Measurements from ENCODE around the gene SBF2. TPM values are rescaled to one million over a fixed set of nuclear protein-coding genes. Genes with fewer than 3 reads are reported as not detected.

The SBF2 gene
- total RNA-seq, 1 experiment from 2014 or later, result 13.8 TPM

- Histone ChIP-seq H3K4me3 (ENCODE audit: low read length) (no peak overlapping the region), H3K4me2 (ENCODE audit: low read depth, low read length, poor library complexity, severe bottlenecking) (no peak overlapping the region), H3K4me1 (ENCODE audit: low read length) (no peaks in the 10 kb centered on the region), H3K79me2 (ENCODE audit: low read length) (no peaks in the 10 kb centered on the region), H3K9me2 (replicated peaks; ENCODE audit: insufficient read depth, low read length) (no peaks in the 10 kb centered on the region), H3K27ac (ENCODE audit: low read length) (no peak overlapping the region), H3K36me3 (ENCODE audit: insufficient read depth, low read length) (no peaks in the 10 kb centered on the region), H3K9ac (ENCODE audit: low read length) (no peak overlapping the region), H2AFZ (ENCODE audit: low read length) (no peak overlapping the region), H4K20me1 (ENCODE audit: insufficient read depth, low read depth, low read length) (no peaks in the 10 kb centered on the region), H3K27me3 (ENCODE audit: low read length) (no peaks in the 10 kb centered on the region), H3K9me3 (ENCODE audit: low read length) (no peaks in the 10 kb centered on the region)
- DNase-seq, result no peak
Observed at GRCh38 chr11:10319702-10320558, 25.9 kb upstream of the SBF2 start.

GRCh38 chr11:10318527-10318802, 24.4 kb upstream of the SBF2 start:
- Histone ChIP-seq H3K27ac (ENCODE audit: low read length) (no peak overlapping the region), H3K4me3 (ENCODE audit: low read length) (no peak overlapping the region), H2AFZ (ENCODE audit: low read length) (no peak overlapping the region), H3K4me2 (ENCODE audit: low read depth, low read length, poor library complexity, severe bottlenecking) (no peak overlapping the region), H3K9me2 (replicated peaks; ENCODE audit: insufficient read depth, low read length) (no peaks in the 10 kb centered on the region), H4K20me1 (ENCODE audit: insufficient read depth, low read depth, low read length) (no peaks in the 10 kb centered on the region), H3K9me3 (ENCODE audit: low read length) (no peaks in the 10 kb centered on the region), H3K36me3 (ENCODE audit: insufficient read depth, low read length) (no peaks in the 10 kb centered on the region), H3K79me2 (ENCODE audit: low read length) (no peaks in the 10 kb centered on the region), H3K4me1 (ENCODE audit: low read length) (peaks cover 4% of the 10 kb centered on the region; the same call in 1 of the 2 replicates), H3K27me3 (ENCODE audit: low read length) (no peaks in the 10 kb centered on the region), H3K9ac (ENCODE audit: low read length) (no peak overlapping the region)
- DNase-seq, result no peak

GRCh38 chr11:10317776-10318526, 23.9 kb upstream of the SBF2 start:
- Histone ChIP-seq H2AFZ (ENCODE audit: low read length) (no peak overlapping the region), H3K9me3 (ENCODE audit: low read length) (no peaks in the 10 kb centered on the region), H3K27me3 (ENCODE audit: low read length) (no peaks in the 10 kb centered on the region), H3K4me3 (ENCODE audit: low read length) (no peak overlapping the region), H3K36me3 (ENCODE audit: insufficient read depth, low read length) (no peaks in the 10 kb centered on the region), H3K79me2 (ENCODE audit: low read length) (no peaks in the 10 kb centered on the region), H3K27ac (ENCODE audit: low read length) (no peak overlapping the region), H3K9ac (ENCODE audit: low read length) (no peak overlapping the region), H3K9me2 (replicated peaks; ENCODE audit: insufficient read depth, low read length) (no peaks in the 10 kb centered on the region), H3K4me2 (ENCODE audit: low read depth, low read length, poor library complexity, severe bottlenecking) (no peak overlapping the region), H4K20me1 (ENCODE audit: insufficient read depth, low read depth, low read length) (no peaks in the 10 kb centered on the region), H3K4me1 (ENCODE audit: low read length) (peaks cover 4% of the 10 kb centered on the region; the same call in 1 of the 2 replicates)
- no peak for DNase-seq

- H4K20me1 ChIP-seq (ENCODE audit: insufficient read depth, low read depth, low read length), result no peaks in the 10 kb centered on the region
- no peak overlapping the region for H3K9ac ChIP-seq (ENCODE audit: low read length)
- H3K9me3 ChIP-seq (ENCODE audit: low read length), result no peaks in the 10 kb centered on the region
- H3K27ac ChIP-seq (ENCODE audit: low read length), result no peak overlapping the region
- H3K9me2 ChIP-seq (replicated peaks; ENCODE audit: insufficient read depth, low read length), result no peaks in the 10 kb centered on the region
- no peaks in the 10 kb centered on the region for H3K36me3 ChIP-seq (ENCODE audit: insufficient read depth, low read length)
- H3K4me2 ChIP-seq (ENCODE audit: low read depth, low read length, poor library complexity, severe bottlenecking), result no peak overlapping the region
- DNase-seq, result no peak
- no peaks in the 10 kb centered on the region for H3K27me3 ChIP-seq (ENCODE audit: low read length)
- H3K4me3 ChIP-seq (ENCODE audit: low read length), result no peak overlapping the region
- H2AFZ ChIP-seq (ENCODE audit: low read length), result no peak overlapping the region
- H3K79me2 ChIP-seq (ENCODE audit: low read length), result no peaks in the 10 kb centered on the region
- H3K4me1 ChIP-seq (ENCODE audit: low read length), result peaks cover 4% of the 10 kb centered on the region; the same call in 1 of the 2 replicates
Observed at GRCh38 chr11:10317151-10317755, 23.2 kb upstream of the SBF2 start.

- Histone ChIP-seq H3K27me3 (ENCODE audit: low read length) (no peaks in the 10 kb centered on the region), H2AFZ (ENCODE audit: low read length) (no peak overlapping the region), H3K79me2 (ENCODE audit: low read length) (no peaks in the 10 kb centered on the region), H3K9ac (ENCODE audit: low read length) (no peak overlapping the region), H3K4me2 (ENCODE audit: low read depth, low read length, poor library complexity, severe bottlenecking) (no peak overlapping the region), H3K9me2 (replicated peaks; ENCODE audit: insufficient read depth, low read length) (no peaks in the 10 kb centered on the region), H3K4me1 (ENCODE audit: low read length) (peaks cover 9% of the 10 kb centered on the region), H3K4me3 (ENCODE audit: low read length) (no peak overlapping the region), H3K27ac (ENCODE audit: low read length) (no peak overlapping the region), H4K20me1 (ENCODE audit: insufficient read depth, low read depth, low read length) (no peaks in the 10 kb centered on the region), H3K9me3 (ENCODE audit: low read length) (no peaks in the 10 kb centered on the region), H3K36me3 (ENCODE audit: insufficient read depth, low read length) (no peaks in the 10 kb centered on the region)
- DNase-seq, result no peak
Observed at GRCh38 chr11:10315083-10315482, 21.1 kb upstream of the SBF2 start.

GRCh38 chr11:10314199-10315072, 20.4 kb upstream of the SBF2 start:
- no peaks in the 10 kb centered on the region for H3K9me3 ChIP-seq (ENCODE audit: low read length)
- H3K9me2 ChIP-seq (replicated peaks; ENCODE audit: insufficient read depth, low read length), result no peaks in the 10 kb centered on the region
- no peaks in the 10 kb centered on the region for H3K27me3 ChIP-seq (ENCODE audit: low read length)
- no peaks in the 10 kb centered on the region for H3K79me2 ChIP-seq (ENCODE audit: low read length)
- no peak overlapping the region; the same call in 1 of the 2 replicates for H2AFZ ChIP-seq (ENCODE audit: low read length)
- no peak overlapping the region for H3K27ac ChIP-seq (ENCODE audit: low read length)
- no peaks in the 10 kb centered on the region for H3K36me3 ChIP-seq (ENCODE audit: insufficient read depth, low read length)
- no peaks in the 10 kb centered on the region for H4K20me1 ChIP-seq (ENCODE audit: insufficient read depth, low read depth, low read length)
- H3K4me3 ChIP-seq (ENCODE audit: low read length), result no peak overlapping the region
- H3K4me1 ChIP-seq (ENCODE audit: low read length), result peaks cover 12% of the 10 kb centered on the region
- H3K9ac ChIP-seq (ENCODE audit: low read length), result no peak overlapping the region
- H3K4me2 ChIP-seq (ENCODE audit: low read depth, low read length, poor library complexity, severe bottlenecking), result no peak overlapping the region
- peak; percentile 77 for DNase-seq

GRCh38 chr11:10311802-10312201, 17.8 kb upstream of the SBF2 start:
- Histone ChIP-seq H3K36me3 (ENCODE audit: insufficient read depth, low read length) (no peaks in the 10 kb centered on the region), H3K9me2 (replicated peaks; ENCODE audit: insufficient read depth, low read length) (no peaks in the 10 kb centered on the region), H2AFZ (ENCODE audit: low read length) (no peak overlapping the region), H3K4me3 (ENCODE audit: low read length) (no peak overlapping the region), H4K20me1 (ENCODE audit: insufficient read depth, low read depth, low read length) (no peaks in the 10 kb centered on the region), H3K9ac (ENCODE audit: low read length) (no peak overlapping the region), H3K9me3 (ENCODE audit: low read length) (no peaks in the 10 kb centered on the region), H3K4me2 (ENCODE audit: low read depth, low read length, poor library complexity, severe bottlenecking) (no peak overlapping the region), H3K4me1 (ENCODE audit: low read length) (peaks cover 22% of the 10 kb centered on the region), H3K79me2 (ENCODE audit: low read length) (no peaks in the 10 kb centered on the region), H3K27ac (ENCODE audit: low read length) (no peak overlapping the region), H3K27me3 (ENCODE audit: low read length) (no peaks in the 10 kb centered on the region)
- DNase-seq, result no peak

Data from Karpas-422 (cell line).